Omental fat pad (tissue), 4 donors: Measurements from ENCODE around the gene MCC. TPM values are rescaled to one million over a fixed set of nuclear protein-coding genes. Genes with fewer than 3 reads are reported as not detected.

Experiments used
- ATAC-seq: fragments of 150-250 bp; one replicate; pipeline ENCODE4 v1.9.1; 2016; ENCODE audit warnings: mild to moderate bottlenecking, moderate library complexity; ENCODE audit not compliant: low FRiP score
- DNase-seq: peaks from one replicate; pipeline ENCODE4 v3.0.0-alpha.2; 2019; ENCODE audit warnings: low spot score
- total RNA-seq, 4 donors: library from RNA; depleted of rRNA; stranded (reverse); fragments of >200 nt; gene quantifications; one replicate each; pipeline ENCODE4 v1.1.0, GENCODE V29; 2016
- TF ChIP-seq, protein P1 (sequence below), 3 donors: fragments of 450-650 bp; IDR thresholded peaks; one replicate each; pipeline ENCODE4 v1.5.1; 2016 to 2017; ENCODE audit warnings: antibody characterized with exemption in 3 of 3, mild to moderate bottlenecking in 3 of 3, moderate library complexity in 2 of 3

MCC gene
- total RNA-seq, 4 donors from 2014 or later, result 32.8 to 56.3 (median 44.4) TPM

GRCh38 chr5:113319256-113320053 is 168.8 kb downstream of the MCC start:
- ATAC-seq (no peak), DNase-seq (no peak)
- TF ChIP-seq, protein P1, sequence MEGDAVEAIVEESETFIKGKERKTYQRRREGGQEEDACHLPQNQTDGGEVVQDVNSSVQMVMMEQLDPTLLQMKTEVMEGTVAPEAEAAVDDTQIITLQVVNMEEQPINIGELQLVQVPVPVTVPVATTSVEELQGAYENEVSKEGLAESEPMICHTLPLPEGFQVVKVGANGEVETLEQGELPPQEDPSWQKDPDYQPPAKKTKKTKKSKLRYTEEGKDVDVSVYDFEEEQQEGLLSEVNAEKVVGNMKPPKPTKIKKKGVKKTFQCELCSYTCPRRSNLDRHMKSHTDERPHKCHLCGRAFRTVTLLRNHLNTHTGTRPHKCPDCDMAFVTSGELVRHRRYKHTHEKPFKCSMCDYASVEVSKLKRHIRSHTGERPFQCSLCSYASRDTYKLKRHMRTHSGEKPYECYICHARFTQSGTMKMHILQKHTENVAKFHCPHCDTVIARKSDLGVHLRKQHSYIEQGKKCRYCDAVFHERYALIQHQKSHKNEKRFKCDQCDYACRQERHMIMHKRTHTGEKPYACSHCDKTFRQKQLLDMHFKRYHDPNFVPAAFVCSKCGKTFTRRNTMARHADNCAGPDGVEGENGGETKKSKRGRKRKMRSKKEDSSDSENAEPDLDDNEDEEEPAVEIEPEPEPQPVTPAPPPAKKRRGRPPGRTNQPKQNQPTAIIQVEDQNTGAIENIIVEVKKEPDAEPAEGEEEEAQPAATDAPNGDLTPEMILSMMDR (IDR thresholded peaks at IDR 0.05), result no peak

DNA sequence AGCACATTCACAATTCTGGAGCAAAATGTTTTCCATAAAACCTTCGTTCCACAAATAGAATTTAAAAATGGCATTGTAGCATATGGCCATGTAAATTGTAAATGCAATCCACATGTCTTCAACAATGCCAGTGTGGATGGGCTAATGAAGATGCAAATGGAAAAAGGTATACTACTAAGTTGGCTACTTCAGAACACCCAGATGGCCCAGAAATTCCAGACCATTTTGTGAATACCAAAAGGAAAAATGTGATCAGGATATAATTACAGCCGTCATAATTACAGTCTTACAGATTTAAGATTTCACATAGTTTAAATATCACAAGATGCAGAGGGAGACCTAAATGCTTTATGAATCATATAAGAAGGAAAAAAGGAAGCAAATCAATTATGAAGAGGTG is 170.6 kb downstream of the MCC start:
- TF ChIP-seq, protein P1 (IDR thresholded peaks at IDR 0.05), result no peak
- no peak for ATAC-seq

GRCh38 chr5:113311301-113311700 is 177.0 kb downstream of the MCC start:
- ATAC-seq, result no peak
- TF ChIP-seq, protein P1 (IDR thresholded peaks at IDR 0.05), result no peak
- DNase-seq, result no peak

More for the DNA sequence above, 170.6 kb downstream of the MCC start:
- DNase-seq, result no peak

DNA sequence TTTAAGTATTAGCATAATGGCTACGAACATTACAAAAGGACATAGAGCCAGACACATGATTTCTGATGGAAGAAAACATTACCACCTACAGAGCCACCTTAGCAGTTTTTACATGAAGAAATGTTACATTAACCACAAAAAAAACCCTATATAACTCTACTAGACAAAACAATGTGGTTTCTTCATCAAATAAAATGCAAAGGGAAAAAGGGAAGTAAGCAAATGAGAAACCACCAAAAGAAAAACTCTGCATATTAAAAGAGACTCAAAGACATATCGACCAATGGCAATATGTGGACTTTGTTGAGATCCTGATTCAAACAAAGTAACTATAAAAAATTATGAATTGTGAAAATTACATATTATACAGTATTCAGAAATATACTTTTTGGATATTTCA is 186.1 kb downstream of the MCC start:
- no peak for ATAC-seq

DNA sequence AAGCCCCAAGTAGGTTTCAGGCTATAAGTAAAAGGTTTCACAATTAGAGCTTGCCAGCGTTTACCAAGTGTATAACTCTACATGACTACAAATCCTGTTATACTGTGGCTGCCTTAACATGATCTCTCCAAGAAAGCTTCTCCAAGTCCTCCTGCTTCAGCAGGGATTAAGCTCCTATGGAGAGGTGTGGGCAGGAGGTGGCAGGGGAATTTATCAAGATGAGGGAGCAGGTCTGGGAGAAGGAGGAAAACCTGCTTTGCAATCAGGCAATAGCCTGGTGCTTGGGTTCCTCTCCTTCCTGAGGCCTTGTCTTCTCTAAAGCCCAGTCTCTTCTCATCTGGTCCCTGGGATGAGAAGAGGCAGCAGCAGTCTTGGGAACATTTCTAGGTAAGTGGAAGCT is 188.7 kb downstream of the MCC start:
- TF ChIP-seq, protein P1 (IDR thresholded peaks at IDR 0.05), result no peak
- DNase-seq, result no peak
- no peak for ATAC-seq

More for the DNA sequence above, 186.1 kb downstream of the MCC start:
- TF ChIP-seq, protein P1 (IDR thresholded peaks at IDR 0.05), result no peak
- DNase-seq, result no peak

DNA sequence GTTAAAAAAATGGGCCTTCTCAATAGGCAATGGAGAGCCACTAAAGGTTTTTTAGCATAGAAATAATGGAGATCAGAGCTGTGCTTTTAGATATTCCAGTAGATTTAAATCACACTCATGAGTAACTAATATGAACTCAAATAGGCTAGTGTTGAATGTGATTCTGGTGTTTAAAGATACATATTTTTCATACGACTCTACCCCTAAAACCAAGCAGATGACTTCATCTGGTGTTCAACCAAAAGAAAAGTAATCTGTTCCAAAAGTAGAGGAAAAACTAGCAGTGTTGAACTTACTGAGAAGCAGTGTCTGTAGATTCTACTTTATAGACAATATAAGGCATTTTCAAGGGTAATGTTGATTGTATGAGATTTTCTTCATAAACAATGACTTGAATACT is 191.6 kb downstream of the MCC start:
- DNase-seq, result no peak
- no peak for ATAC-seq
- TF ChIP-seq, protein P1 (IDR thresholded peaks at IDR 0.05), result no peak

- ATAC-seq (peak; percentile 6), DNase-seq (no peak)
- TF ChIP-seq, protein P1 (IDR thresholded peaks at IDR 0.05), result no peak
Observed at GRCh38 chr5:113295111-113295539, 193.1 kb downstream of the MCC start.
